Astrocyte of the spinal cord (primary cell): ENCODE results near the gene LDLRAD4.

Source experiments
- DNase-seq: peaks from one replicate; pipeline ENCODE4 v3.0.0; 2011; ENCODE audit warnings: low read depth, low spot score
- H3K4me3 ChIP-seq: 2 replicates; pipeline ENCODE4 v1.5.1; 2011; ENCODE audit warnings: low read depth, mild to moderate bottlenecking, low read length, moderate library complexity
- in situ Hi-C: cut with HindIII; loops from 2 replicates; pipeline ENCODE4 v1.10.0; 2017; ENCODE audit warnings: low sequenced_read_pairs
- TF ChIP-seq, protein P1 (sequence below): IDR thresholded peaks from 2 replicates; pipeline ENCODE4 v1.5.1; 2012; ENCODE audit warnings: low read depth, mild to moderate bottlenecking, low read length, inconsistent platforms

Gene LDLRAD4

DNA sequence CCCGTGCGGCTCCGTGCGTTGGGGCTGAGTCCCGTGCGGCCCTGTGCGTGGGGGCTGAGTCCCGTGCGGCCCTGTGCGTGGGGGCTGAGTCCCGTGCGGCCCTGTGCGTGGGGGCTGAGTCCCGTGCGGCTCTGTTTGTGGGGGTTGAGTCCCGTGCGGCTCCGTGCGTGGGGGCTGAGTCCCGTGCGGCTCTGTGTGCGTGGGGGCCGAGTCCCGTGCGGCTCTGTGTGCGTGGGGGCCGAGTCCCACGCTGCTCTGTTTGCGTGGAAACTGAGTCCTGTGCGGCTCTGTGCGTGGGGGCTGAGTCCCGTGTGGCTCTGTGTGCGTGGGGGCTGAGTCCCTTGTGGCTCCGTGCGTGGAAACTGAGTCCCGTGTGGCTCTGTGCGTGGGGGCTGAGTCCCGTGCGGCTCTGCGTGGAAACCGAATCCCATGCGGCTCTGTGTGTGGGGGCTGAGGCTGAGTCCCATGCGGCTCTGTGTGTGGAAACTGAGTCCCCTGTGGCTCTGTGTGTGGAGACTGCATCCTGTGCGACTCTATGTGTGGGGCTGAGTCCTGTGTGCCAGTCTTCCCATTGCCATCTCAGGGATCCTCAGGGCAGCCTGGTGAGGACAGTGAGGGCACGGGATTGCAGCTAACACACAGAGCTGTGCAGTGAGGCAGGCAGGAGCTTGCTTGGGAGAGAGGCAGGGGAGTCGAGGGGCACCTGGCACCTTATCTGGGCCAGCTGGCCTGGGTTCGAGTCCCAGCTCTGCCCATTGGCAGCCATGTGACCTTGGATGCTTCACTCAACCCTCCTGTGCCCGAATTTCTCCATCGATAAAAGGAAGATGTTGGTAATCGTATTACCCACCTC is 44.5 kb downstream of the LDLRAD4 start:
- in situ Hi-C loops: no loop called here
- TF ChIP-seq, protein P1, sequence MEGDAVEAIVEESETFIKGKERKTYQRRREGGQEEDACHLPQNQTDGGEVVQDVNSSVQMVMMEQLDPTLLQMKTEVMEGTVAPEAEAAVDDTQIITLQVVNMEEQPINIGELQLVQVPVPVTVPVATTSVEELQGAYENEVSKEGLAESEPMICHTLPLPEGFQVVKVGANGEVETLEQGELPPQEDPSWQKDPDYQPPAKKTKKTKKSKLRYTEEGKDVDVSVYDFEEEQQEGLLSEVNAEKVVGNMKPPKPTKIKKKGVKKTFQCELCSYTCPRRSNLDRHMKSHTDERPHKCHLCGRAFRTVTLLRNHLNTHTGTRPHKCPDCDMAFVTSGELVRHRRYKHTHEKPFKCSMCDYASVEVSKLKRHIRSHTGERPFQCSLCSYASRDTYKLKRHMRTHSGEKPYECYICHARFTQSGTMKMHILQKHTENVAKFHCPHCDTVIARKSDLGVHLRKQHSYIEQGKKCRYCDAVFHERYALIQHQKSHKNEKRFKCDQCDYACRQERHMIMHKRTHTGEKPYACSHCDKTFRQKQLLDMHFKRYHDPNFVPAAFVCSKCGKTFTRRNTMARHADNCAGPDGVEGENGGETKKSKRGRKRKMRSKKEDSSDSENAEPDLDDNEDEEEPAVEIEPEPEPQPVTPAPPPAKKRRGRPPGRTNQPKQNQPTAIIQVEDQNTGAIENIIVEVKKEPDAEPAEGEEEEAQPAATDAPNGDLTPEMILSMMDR: no peak
- no peak overlapping the region for H3K4me3 ChIP-seq
- no peak for DNase-seq

DNA sequence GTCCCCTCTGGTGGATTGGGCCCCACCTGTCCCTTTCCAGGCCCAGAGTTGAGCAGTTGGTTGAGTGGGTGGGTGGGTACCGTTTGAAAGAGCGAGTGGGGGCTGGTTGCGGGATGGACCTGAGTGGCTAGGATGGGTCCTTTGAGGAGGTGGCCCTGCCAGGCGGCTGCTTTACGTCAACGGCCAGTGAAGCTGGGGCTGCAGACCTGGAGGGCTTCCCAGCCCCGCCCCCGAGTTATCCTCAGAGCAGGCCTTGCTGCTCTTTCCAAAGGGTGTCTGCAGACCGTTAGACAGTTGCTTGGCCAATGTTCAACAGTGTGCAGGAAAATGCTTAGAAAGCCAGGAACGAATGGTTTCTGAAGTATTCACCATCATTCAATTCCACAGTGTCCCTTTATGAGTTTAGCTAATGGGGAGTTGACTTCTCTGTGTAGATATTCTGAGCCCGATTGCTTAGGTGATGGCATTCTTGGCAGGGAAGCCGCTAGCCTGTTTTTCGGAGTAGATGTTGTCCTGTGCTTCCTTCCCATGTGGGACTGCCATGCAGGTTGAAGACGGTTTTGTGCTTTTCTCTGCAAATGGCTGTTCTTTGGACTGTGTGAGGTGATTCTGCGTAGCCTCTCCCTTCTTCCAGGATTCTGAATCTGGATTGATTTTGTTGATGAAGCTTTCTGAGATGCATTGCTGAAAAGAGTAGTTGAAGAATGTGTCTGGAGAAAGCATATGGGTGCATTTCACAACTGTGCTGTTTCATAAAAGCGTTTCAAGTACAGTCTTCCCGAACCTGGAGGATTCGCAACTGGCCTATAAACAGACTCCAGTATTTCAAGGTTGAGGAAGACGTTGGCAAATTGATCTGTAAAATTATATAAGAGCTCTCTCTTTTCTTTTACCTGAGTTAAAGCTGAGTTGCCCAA is 45.8 kb downstream of the LDLRAD4 start:
- in situ Hi-C loops: no loop called here
- DNase-seq: no peak
- TF ChIP-seq, protein P1: no peak
- H3K4me3 ChIP-seq: no peak overlapping the region

DNA sequence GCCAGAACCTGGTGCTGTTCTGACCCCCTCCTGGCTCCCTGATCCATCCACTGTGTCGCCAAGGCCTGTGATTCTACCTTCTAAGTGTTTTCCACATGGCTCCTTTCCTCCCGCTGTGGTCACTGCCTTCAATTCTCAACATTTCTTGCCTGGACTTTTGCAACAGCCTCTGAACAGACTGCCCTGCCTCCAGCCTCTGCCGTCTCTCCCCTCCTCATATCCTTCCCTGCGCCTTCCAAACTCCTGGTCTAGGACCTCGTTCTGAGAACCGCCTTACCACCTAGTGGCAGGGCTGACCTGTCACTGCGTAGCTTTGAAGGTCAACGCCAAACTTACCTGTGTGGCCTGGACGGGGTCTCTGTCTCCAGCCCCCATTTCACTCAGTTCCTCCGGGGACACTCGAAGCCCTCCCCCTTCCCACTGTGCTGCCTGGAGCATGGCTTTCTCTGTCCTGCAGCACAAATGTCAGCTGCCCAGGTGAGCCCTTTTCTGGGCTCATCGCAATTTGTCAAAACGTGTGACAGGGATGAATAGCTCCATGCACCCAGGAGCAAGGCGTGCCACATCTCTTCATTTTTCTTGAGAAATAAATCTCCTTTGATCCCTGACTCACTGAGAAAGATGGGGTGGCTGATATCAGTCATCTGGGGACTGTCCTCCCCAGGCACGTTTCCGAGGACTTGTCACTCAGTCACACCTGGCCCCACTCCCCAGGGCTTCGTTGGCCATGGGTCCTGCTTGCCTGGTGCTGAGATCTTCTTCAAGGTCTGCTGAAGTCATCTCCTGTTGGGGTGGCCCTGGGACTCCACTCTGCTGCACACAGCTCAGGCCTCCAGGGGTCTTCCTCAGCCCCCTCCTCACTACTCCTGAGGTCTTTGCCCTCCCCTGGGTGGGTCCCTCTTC is 46.7 kb downstream of the LDLRAD4 start:
- H3K4me3 ChIP-seq: no peak overlapping the region
- in situ Hi-C loops: no loop called here
- no peak for DNase-seq
- TF ChIP-seq, protein P1: no peak

DNA sequence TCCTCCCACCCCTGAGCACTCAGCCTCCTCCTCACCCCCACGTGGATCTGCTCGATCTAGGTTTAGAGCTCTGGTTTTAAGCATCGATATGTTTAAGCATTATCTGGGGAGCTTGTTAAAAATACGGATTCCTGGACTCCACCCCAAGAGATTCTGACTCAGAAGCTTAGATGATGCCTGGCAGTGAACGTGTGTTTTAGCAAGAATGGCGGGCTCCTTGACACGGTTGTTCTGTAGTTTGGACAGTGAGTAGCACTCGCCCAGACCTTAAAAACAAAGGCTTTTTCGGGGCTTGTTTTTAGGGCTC is 47.3 kb downstream of the LDLRAD4 start:
- H3K4me3 ChIP-seq: no peak overlapping the region
- TF ChIP-seq, protein P1: no peak

DNA sequence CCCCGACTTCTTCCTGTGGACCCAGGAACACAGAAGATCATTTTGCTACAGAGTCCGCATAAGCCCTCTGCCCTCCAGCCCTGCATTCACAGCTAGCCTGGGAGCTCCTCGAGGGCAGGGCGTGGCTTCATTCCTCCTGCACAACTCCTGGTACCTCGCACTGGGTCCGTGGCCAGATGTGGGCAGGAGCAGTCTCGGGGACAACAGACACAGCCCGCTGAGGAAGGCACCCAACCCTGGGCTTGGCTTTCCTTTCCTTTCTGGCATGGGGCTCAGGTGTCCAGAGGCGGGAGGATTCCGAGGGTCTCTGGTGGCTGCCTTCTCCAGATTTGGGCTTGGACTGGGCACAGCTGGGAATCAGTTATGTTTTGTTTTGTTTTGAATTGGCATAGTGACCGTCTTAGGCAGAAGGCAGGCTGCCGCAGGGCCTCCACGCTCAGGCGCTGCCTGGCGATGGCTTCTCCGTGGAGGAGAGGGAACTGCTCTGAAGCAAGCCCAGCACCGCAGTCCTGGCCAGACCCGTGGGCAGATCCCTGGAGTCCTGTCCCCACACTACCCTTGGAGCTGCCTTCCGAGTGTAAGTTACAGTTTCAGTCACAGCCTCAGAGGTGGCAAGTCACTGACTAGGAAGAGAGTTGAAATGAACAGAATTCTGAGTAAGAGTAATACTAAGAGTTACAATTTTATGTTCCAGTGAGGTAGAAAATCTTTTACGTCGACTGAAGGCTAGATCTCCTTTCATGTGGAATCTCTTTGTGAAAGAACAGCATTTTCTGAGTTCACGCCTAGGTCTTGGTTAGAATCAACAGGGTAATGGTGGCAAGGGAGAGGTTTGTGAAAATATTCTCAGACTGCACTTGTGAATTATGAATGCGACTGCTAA is 47.9 kb downstream of the LDLRAD4 start:
- in situ Hi-C loops: no loop called here
- H3K4me3 ChIP-seq: no peak overlapping the region
- no peak for DNase-seq
- TF ChIP-seq, protein P1: no peak

More for the DNA sequence above, 47.3 kb downstream of the LDLRAD4 start:
- DNase-seq: no peak
- in situ Hi-C loops: no loop called here
